Activated T-cell treated with anti-CD3 and anti-CD28 coated beads, Interleukin-2, amount 50 U/mL, for 4 hours (primary cell): ENCODE measurements around the gene MRI1. TPM values are rescaled to one million over a fixed set of nuclear protein-coding genes. Genes with fewer than 3 reads are reported as not detected.

Experiments used
- ATAC-seq, 2 donors: fragments of 200-7000 bp; cut with Tn5 transposase; one replicate each; pipeline ENCODE4 v1.10.0; 2021
- DNase-seq: peaks from one replicate; pipeline ENCODE4 v3.0.0-alpha.2; 2020
- H3K27me3 Mint-ChIP-seq: one replicate; pipeline ENCODE4 v1.8.0; 2021; ENCODE audit warnings: low read depth, mixed read lengths
- H3K36me3 Mint-ChIP-seq: one replicate; pipeline ENCODE4 v1.8.0; 2022; ENCODE audit warnings: mixed read lengths; ENCODE audit not compliant: insufficient read depth
- H3K4me1 Mint-ChIP-seq: one replicate; pipeline ENCODE4 v1.8.0; 2021; ENCODE audit warnings: low read depth, mixed read lengths
- H3K4me3 Mint-ChIP-seq: one replicate; pipeline ENCODE4 v1.8.0; 2021; ENCODE audit warnings: mild to moderate bottlenecking, moderate library complexity, mixed read lengths
- H3K9me3 Mint-ChIP-seq: one replicate; pipeline ENCODE4 v1.8.0; 2021; ENCODE audit warnings: mixed read lengths
- total RNA-seq, 3 donors: library from RNA; stranded (reverse); gene quantifications; one replicate each; pipeline ENCODE4 v1.2.1, GENCODE V29; 2021

Gene MRI1
- total RNA-seq = 10 to 100 TPM; 27.1 to 48.8 (median 33.7) TPM

DNA sequence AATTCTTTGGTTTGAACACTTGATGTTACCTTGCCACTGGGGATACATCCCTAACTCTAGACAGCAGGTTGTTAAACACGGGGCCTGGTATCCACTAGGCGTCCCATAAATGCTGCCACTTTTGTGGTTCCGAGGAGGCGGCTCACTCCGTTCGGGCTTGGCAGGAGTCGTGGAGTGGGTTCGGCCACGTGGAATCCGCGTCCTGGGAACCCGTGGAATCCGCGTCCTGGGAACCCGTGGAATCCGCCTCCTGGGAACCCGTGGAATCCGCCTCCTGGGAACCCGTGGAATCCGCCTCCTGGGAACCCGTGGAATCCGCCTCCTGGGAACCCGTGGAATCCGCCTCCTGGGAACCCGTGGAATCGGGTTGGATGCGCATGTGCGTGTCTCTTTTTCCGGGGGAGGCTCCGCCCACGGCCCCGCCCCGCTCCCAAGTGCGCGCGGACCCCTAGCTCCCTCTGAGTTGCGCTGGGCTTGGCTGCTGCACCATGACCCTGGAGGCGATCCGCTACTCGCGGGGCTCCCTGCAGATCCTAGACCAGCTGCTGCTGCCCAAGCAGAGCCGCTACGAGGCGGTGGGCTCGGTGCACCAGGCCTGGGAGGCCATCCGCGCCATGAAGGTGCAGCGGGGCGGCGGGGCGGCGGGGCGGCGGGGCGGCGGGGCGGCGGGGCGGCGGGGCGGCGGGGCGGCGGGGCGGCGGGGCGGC lies at the start of gene MRI1:
Gene MRI1 (plus strand): TSS at position 422 of the 707 bp plus-strand sequence. CDS start 67 bp downstream, at position 489.
- ATAC-seq (peak; percentile 81 to 90), DNase-seq (peak; percentile 75)
- peaks cover 10% of the 10 kb centered on the region for H3K4me1 Mint-ChIP-seq
- peaks cover 9% of the 10 kb centered on the region for H3K36me3 Mint-ChIP-seq
- H3K27me3 Mint-ChIP-seq = no peaks in the 10 kb centered on the region
- H3K9me3 Mint-ChIP-seq = no peaks in the 10 kb centered on the region
- peak within 1 kb of the TSS; percentile 90 for H3K4me3 Mint-ChIP-seq

DNA sequence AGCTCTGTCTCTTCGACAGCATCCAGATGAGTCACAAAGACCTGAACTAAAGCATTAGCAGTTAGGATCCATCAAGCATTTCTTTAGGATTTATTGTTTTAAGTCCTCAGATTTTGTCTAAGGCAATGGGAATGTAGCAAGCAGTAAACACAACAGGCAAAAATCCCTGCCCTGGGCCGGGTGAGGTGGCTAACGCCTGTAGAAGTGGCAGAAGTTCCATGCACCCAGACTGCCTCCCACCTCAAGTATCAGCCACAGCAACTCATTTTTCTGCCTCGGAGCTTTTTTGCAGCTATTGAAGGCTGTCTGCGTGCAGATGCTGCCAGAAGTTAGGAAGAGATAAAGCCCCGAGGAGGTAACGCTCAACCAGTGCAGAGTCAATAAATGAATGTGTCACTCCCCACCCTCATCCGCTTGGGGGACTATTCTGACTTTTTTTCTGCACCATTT lies 47.1 kb upstream of the MRI1 start:
- Mint-ChIP-seq H3K36me3 (peaks cover 3% of the 10 kb centered on the region), H3K4me3 (no peak overlapping the region), H3K4me1 (no peaks in the 10 kb centered on the region), H3K27me3 (peaks cover 19% of the 10 kb centered on the region), H3K9me3 (peaks cover 11% of the 10 kb centered on the region)
- no peak for ATAC-seq
- no peak for DNase-seq

DNA sequence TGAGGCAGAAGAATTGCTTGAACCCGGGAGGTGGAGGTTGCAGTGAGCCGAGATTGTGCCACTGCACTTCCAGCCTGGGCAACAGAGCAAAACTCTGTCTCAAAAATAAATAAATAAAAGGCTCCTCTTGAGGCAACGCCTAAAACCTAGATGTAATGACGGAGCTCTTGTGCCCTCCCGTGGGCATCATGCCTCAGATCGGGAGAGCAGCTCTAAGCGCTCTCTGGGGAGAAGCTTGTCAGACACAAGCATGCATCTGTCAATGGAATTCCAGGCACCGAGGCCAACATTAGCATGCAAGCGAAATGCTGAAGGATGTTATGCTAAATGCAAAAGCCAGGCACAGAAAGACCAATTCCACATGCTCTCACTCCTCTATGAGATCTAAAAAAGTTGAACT lies 45.6 kb upstream of the MRI1 start:
- ATAC-seq (no peak), DNase-seq (no peak)
- Mint-ChIP-seq H3K36me3 (peaks cover 3% of the 10 kb centered on the region), H3K4me3 (no peak overlapping the region), H3K9me3 (peaks cover 11% of the 10 kb centered on the region), H3K27me3 (peaks cover 12% of the 10 kb centered on the region), H3K4me1 (no peaks in the 10 kb centered on the region)

DNA sequence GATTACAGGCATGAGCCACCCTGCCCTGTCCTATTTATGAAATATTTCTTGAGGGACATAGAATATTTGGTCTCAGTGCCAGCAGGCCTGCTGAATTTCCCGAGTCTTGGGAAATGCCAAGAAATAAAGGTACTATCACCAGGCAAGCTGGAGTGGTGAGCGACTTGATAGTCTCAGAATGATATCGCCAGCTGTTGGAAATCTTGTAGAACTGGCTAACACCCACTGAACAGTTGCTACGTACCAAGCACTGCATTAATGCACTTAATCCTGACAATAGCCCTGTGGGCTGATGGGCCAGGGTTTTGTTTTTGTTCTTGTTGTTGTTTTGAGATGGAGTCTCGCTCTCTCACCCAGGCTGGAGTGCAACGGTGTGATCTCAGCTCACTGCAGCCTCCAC lies 42.2 kb upstream of the MRI1 start:
- no peaks in the 10 kb centered on the region for H3K36me3 Mint-ChIP-seq
- no peaks in the 10 kb centered on the region for H3K4me1 Mint-ChIP-seq
- no peaks in the 10 kb centered on the region for H3K9me3 Mint-ChIP-seq
- peaks cover 5% of the 10 kb centered on the region for H3K27me3 Mint-ChIP-seq
- H3K4me3 Mint-ChIP-seq = no peak overlapping the region
- ATAC-seq (no peak), DNase-seq (no peak)

DNA sequence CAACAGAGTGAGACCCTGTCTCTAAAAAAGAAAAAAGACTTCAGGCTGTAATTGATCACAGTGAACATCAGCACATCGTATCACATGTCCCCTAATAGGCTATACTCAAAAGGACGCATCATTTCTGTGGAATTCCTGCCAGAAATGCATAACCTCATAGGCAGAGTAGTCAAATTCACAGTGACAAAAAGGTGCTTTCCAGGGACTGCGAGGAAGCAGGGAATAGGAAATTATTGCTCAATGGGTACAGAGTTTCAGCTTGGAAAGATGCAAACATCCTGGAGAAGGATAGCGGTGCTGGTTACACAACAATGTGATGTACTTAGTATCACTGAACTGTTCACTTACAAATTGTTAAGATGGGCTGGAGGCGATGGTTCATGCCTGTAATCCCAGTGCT lies 41.1 kb upstream of the MRI1 start:
- Mint-ChIP-seq H3K27me3 (no peaks in the 10 kb centered on the region), H3K4me1 (no peaks in the 10 kb centered on the region), H3K4me3 (no peak overlapping the region), H3K36me3 (no peaks in the 10 kb centered on the region), H3K9me3 (no peaks in the 10 kb centered on the region)
- DNase-seq (no peak), ATAC-seq (no peak)

DNA sequence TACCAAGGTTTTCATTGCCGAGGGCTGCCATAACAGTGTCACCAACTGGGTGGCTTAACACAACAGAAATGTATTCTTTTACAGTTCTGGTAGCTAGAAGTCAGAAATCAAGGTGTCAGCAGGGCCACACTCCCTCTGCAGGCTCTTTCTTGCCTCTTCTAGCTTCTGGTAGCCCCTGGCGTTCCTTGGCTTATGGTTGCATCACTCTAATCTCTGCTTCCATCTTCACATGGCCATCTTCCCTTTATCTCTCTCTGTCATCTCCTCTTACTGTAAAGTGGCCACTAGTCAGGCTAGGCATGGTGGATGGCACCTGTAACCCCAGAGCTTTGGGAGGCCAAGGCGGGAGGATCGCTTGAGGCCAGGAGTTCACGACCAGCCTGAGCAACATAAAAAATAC lies 38.0 kb upstream of the MRI1 start:
- no peak for ATAC-seq
- Mint-ChIP-seq H3K4me1 (peaks cover 18% of the 10 kb centered on the region), H3K36me3 (no peaks in the 10 kb centered on the region), H3K4me3 (no peak overlapping the region), H3K27me3 (no peaks in the 10 kb centered on the region), H3K9me3 (no peaks in the 10 kb centered on the region)
- DNase-seq = no peak

DNA sequence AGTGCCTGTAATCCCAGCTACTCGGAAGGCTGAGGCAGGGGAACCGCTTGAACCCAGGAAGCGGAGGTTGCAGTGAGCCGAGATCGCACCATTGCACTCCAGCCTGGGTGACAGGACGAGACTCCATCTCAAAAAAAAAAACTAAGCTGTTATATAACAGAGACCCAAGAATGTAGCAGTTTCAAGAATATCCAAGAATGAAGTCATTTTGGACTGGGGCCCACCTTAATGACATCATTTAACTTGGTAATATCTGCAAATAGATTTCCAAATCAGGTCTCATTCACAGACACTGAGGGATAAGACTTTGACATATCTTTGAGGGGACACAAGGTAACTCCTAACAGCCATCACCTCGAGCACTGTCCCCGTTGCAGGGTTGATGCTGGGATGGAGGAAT lies 36.5 kb upstream of the MRI1 start:
- ATAC-seq (no peak), DNase-seq (no peak)
- Mint-ChIP-seq H3K36me3 (no peaks in the 10 kb centered on the region), H3K27me3 (no peaks in the 10 kb centered on the region), H3K4me3 (no peak overlapping the region), H3K4me1 (peaks cover 24% of the 10 kb centered on the region), H3K9me3 (no peaks in the 10 kb centered on the region)

DNA sequence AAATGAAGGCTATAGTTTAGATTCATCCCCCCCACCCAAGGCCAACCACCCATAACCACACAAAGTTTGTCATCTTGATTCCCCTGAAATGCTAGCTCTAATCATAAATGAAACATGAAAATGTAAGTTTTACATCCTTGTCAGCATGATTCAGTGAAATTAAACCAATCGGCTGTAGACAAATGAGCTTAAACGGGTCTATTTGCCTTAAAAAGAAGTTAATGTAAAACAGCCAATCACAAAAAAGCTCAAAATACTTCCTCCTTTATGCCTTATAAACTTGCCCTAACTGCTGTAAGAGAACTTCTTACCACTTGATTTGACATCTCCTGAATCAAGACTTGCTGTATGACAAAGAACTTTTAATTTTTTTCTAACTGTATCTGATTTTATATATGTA lies 34.5 kb upstream of the MRI1 start:
- Mint-ChIP-seq H3K4me3 (no peak overlapping the region), H3K36me3 (no peaks in the 10 kb centered on the region), H3K27me3 (no peaks in the 10 kb centered on the region), H3K9me3 (no peaks in the 10 kb centered on the region), H3K4me1 (peaks cover 24% of the 10 kb centered on the region)
- DNase-seq (no peak), ATAC-seq (no peak)

DNA sequence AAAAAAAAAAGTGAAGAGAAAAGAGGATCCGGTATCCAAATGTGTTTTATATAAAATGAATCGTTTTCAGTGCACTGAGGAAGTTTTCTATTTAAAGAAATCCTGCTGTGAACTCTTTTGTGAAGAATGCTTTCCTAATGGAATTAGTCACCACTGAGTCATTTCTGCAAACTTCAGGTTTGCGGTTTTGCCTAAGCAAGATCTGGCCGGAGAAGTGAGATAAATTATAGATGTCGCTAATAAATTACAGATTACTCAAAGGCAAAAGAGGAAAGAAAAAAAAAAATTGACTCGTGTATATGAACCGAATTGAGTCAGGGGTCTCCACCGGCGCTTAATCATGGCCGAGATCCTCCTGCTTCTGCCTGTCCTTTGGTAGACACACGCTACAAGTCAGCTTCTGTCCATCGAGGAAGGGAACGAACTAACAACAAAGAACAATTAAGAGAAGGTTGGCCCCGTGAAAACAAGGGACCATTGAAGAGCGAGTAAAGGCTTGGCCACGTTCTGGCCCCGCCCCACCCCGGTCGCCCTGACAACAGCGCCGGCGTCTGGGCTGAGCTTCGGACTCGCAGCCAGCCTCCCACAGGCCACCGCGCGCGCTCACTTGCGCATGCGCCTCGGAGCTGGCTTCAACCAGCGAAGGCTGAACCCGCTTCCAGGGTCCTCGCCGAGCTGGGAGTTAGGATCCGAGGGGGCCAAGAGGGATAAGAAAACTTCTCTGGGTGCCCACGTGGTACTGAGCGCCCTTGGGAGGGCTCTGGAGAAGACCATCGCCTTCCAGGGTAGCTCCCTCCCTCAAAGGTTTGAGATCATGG lies 33.0 kb upstream of the MRI1 start:
- Mint-ChIP-seq H3K4me3 (peak overlapping the region; percentile 87), H3K4me1 (peaks cover 24% of the 10 kb centered on the region), H3K9me3 (no peaks in the 10 kb centered on the region), H3K27me3 (no peaks in the 10 kb centered on the region), H3K36me3 (no peaks in the 10 kb centered on the region)
- DNase-seq (peak; percentile 91), ATAC-seq (peak; percentile 100)

DNA sequence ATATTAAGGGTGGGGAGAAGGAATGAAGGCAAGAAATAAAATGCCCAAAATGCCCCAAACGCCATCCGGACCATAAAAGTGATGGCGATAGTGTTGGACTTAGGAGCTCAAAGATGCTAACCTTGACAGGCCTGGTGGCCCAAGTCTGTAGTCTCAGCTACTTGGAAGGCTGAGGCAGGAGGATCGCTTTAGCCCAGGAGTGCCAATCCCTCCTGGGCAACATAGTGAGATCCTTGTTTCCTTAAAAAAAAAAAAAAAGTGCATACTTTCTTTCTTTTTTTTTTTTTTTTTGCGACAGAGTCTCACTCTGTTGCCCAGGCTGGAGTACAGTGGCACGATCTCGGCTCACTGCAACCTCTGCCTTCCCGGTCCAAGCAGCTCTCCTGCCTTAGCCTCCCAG lies 32.0 kb upstream of the MRI1 start:
- Mint-ChIP-seq H3K4me1 (peaks cover 24% of the 10 kb centered on the region), H3K36me3 (no peaks in the 10 kb centered on the region), H3K27me3 (no peaks in the 10 kb centered on the region), H3K4me3 (peak overlapping the region; percentile 87), H3K9me3 (no peaks in the 10 kb centered on the region)
- no peak for ATAC-seq
- DNase-seq = no peak

DNA sequence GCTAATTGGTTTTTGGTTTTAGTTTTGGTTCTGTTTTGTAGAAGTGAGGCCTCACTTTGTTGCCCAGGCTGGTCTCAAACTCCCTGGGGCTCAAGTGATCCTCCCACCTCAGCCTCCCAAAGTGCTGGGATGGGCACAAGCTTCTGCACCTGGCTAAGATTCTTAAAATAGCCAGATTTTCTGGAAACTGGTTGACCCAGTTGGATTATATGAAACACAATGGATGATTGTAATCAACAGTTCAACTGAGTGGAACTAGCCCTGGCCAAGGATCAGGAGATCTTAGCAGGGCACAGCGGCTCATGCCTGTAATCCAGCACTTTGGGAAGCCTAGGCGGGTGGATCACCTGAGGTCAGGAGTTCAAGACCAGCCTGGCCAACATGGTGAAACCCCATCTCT lies 29.6 kb upstream of the MRI1 start:
- Mint-ChIP-seq H3K4me1 (peaks cover 20% of the 10 kb centered on the region), H3K27me3 (no peaks in the 10 kb centered on the region), H3K36me3 (peaks cover 2% of the 10 kb centered on the region), H3K9me3 (no peaks in the 10 kb centered on the region), H3K4me3 (no peak overlapping the region)
- ATAC-seq = no peak
- no peak for DNase-seq

DNA sequence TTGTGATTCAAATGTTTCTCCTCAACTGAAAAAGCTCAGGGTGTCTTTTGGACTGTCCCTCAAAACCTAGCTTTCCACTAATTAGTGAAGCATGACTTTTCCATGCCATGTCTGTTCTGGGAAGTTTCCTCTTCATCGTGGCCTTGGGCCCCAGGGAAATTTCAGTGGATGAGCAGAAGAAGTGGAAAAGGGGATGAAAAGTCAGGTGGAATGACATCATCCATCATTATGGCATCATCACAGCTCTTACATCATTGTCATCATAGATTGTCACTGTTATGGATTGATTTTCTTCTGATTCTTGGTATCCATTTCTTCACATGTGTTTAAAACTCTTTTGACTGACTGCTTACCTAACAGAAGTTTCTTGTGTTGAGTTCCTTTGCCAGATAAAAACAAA lies 26.2 kb upstream of the MRI1 start:
- ATAC-seq (no peak), DNase-seq (no peak)
- Mint-ChIP-seq H3K36me3 (peaks cover 5% of the 10 kb centered on the region), H3K4me1 (no peaks in the 10 kb centered on the region), H3K9me3 (no peaks in the 10 kb centered on the region), H3K27me3 (no peaks in the 10 kb centered on the region), H3K4me3 (no peak overlapping the region)

DNA sequence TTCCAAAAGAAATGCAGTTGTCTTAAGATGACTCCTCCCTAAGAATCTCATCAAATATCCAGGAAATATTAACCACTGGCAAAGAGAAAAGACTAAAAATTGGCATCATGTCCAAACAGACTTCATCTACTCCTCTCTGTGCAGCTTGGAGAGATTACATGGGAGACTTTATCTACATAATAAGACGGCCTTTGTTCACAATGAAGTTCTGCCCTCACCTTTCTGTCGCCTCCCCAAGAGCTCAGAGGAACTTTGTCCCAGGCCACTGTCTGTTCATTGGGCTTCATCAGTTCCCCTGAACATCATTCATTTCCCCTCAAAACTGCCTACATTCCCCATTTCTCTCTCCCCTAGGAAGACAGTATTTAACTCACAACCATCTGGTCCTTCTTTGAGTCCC lies 22.4 kb upstream of the MRI1 start:
- Mint-ChIP-seq H3K27me3 (no peaks in the 10 kb centered on the region), H3K36me3 (peaks cover 5% of the 10 kb centered on the region), H3K4me1 (peaks cover 1% of the 10 kb centered on the region), H3K4me3 (no peak overlapping the region), H3K9me3 (no peaks in the 10 kb centered on the region)
- no peak for ATAC-seq
- DNase-seq = no peak

DNA sequence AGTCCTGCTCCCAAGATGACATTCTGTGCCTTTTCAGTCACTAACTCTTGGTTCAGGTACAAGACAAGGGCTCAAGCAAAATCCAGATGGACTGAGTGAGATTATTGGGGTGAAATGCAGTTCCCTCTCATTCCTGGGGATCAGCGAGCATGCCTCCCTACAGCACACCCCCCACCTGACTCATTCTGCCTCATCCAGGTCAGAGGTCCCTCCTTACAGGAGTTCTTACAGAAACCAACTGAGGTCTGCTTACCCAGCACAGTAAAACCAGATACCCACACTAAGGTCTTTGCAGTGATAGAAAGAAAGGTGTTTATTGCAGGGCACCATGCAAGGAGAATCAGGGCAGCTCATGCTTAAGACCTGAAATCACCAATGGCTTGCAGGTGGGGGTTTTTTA lies 21.6 kb upstream of the MRI1 start:
- Mint-ChIP-seq H3K36me3 (peaks cover 5% of the 10 kb centered on the region), H3K4me3 (no peak overlapping the region), H3K4me1 (peaks cover 8% of the 10 kb centered on the region), H3K27me3 (no peaks in the 10 kb centered on the region), H3K9me3 (no peaks in the 10 kb centered on the region)
- ATAC-seq = no peak
- no peak for DNase-seq

DNA sequence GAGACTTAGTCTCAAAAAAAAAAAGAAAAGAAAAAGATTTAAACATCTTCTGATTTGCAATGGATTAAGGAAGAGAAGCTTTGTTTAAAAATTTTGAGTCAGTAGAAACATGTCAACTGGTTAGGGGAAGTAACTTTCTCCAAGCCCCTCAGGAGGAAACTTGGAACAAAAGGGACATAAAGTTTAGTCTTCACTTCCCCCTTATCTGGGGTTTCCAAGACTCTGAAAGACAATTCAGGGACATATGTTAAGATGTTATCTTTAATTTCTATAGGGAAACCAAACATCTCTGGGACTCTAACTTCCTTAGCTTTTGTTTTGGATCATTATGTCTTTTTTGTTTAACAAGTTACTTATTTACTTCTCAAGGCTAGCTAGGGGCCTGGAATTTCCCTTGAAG lies 20.1 kb upstream of the MRI1 start:
- ATAC-seq = no peak
- no peaks in the 10 kb centered on the region for H3K27me3 Mint-ChIP-seq
- H3K36me3 Mint-ChIP-seq = peaks cover 5% of the 10 kb centered on the region

More for the DNA sequence above, 20.1 kb upstream of the MRI1 start:
- H3K9me3 Mint-ChIP-seq = no peaks in the 10 kb centered on the region
- no peak overlapping the region for H3K4me3 Mint-ChIP-seq
- DNase-seq = no peak
- H3K4me1 Mint-ChIP-seq = peaks cover 18% of the 10 kb centered on the region
